Uterus (tissue), 2 donors: ENCODE measurements around the gene RBM46.

Experiments used
- POLR2A ChIP-seq, 2 donors: fragments of 450-650 bp; IDR thresholded peaks; one replicate each; pipeline ENCODE4 v1.6.1; 2016; ENCODE audit warnings: antibody characterized with exemption in 2 of 2, mild to moderate bottlenecking in 1 of 2, moderate library complexity in 1 of 2
- TF ChIP-seq, protein P1 (sequence below), 4 experiments: fragments of 200-600 bp in 2 of 4; fragments of 450-650 bp in 2 of 4; sonication (generic) in 2 of 4; IDR thresholded peaks; one replicate each; pipeline ENCODE4 v1.5.1; 2016 to 2019; ENCODE audit warnings: antibody characterized with exemption in 4 of 4, mild to moderate bottlenecking in 2 of 4, moderate library complexity in 1 of 4

DNA sequence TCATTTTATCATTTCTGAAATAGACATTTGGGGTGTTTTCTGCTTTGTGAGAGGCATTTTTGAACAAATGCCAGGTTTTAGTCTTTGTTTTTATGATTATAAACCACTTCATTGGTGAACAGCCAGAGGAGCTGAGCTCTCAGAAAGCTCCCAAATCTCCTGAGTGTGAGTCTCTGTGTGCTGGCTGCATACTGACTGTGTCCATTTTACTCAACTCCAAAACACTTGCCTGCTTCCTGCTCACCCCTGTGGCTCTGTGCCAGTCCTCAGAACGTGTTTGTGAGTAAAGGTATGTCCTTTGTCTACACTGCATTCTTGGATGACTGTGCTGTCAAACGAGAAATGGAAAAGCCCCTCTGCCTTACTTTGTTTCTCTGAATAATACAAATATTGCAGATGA is 42.6 kb upstream of the RBM46 start:
- TF ChIP-seq, protein P1, sequence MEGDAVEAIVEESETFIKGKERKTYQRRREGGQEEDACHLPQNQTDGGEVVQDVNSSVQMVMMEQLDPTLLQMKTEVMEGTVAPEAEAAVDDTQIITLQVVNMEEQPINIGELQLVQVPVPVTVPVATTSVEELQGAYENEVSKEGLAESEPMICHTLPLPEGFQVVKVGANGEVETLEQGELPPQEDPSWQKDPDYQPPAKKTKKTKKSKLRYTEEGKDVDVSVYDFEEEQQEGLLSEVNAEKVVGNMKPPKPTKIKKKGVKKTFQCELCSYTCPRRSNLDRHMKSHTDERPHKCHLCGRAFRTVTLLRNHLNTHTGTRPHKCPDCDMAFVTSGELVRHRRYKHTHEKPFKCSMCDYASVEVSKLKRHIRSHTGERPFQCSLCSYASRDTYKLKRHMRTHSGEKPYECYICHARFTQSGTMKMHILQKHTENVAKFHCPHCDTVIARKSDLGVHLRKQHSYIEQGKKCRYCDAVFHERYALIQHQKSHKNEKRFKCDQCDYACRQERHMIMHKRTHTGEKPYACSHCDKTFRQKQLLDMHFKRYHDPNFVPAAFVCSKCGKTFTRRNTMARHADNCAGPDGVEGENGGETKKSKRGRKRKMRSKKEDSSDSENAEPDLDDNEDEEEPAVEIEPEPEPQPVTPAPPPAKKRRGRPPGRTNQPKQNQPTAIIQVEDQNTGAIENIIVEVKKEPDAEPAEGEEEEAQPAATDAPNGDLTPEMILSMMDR (IDR thresholded peaks at IDR 0.05): no peak
- no peak for TF ChIP-seq POLR2A (IDR thresholded peaks at IDR 0.05)
